IMR-90 (cell line): ENCODE results near the gene AGAP4.
"Not testable (repeated sequence)": the region's sequence is repeated elsewhere in the genome, so short reads cannot be mapped to it uniquely, and the experiment has no call there.

Experiments used
- FOS ChIP-seq: fragments of 150-350 bp; IDR thresholded peaks from 2 replicates; pipeline ENCODE4 v1.6.1; 2016; ENCODE audit warnings: low read depth, low read length
- MAFK ChIP-seq: IDR thresholded peaks from 2 replicates; pipeline ENCODE4 v1.6.1; 2012; ENCODE audit warnings: low read depth, low read length, improper control_type of control experiment
- POLR2A ChIP-seq: IDR thresholded peaks from 2 replicates; pipeline ENCODE4 v1.6.1; 2012; ENCODE audit warnings: mild to moderate bottlenecking, low read depth, low read length
- RAD21 ChIP-seq: IDR thresholded peaks from 2 replicates; pipeline ENCODE4 v1.6.1; 2012; ENCODE audit warnings: low read length, improper control_type of control experiment
- SMC3 ChIP-seq: fragments of 150-350 bp; IDR thresholded peaks from 2 replicates; pipeline ENCODE4 v1.6.1; 2016; ENCODE audit warnings: low read depth, mild to moderate bottlenecking, antibody characterized with exemption, low read length, moderate library complexity
- TF ChIP-seq, protein P1 (sequence below): conservative IDR thresholded peaks from 2 replicates; pipeline ENCODE4 v1.5.1; 2012; ENCODE audit warnings: mild to moderate bottlenecking, low read depth, low read length, improper control_type of control experiment
- TF ChIP-seq, protein P2 (sequence below): fragments of 150-350 bp; IDR thresholded peaks from 2 replicates; pipeline ENCODE4 v1.6.1; 2017; ENCODE audit warnings: mild to moderate bottlenecking, antibody characterized with exemption, low read length, low read depth

DNA sequence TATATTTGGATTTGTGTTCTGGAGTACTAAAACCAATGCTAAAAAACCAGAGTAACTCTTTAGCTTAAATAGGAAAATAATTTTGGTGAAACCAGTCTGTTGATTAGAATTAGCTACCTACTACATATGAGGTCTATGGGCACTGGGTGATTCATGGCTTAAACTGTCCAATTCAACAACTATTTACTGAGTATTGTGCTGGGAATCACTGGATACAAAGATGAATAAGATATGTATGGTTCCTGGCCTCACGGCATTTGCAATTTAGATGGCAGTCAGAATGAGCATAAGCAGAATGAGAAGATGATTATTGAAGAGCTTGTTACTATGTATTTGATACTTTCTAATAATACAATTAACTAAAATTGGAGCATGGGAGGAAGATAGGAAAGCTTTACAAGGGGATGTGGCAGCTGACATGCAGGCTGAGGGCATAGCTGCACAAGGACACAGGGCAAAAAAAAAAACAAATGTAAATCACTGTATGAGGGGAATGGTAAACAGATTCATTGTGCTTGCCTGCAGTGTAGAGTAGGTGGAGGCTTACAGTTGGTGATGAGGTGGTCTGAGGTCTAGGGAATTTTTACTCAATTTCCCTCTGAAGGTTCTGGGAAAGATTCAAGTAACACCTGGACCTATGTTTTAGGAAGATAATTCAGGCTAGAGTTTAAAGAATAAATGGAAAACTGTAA lies 42.4 kb upstream of the AGAP4 start:
- TF ChIP-seq, protein P1, sequence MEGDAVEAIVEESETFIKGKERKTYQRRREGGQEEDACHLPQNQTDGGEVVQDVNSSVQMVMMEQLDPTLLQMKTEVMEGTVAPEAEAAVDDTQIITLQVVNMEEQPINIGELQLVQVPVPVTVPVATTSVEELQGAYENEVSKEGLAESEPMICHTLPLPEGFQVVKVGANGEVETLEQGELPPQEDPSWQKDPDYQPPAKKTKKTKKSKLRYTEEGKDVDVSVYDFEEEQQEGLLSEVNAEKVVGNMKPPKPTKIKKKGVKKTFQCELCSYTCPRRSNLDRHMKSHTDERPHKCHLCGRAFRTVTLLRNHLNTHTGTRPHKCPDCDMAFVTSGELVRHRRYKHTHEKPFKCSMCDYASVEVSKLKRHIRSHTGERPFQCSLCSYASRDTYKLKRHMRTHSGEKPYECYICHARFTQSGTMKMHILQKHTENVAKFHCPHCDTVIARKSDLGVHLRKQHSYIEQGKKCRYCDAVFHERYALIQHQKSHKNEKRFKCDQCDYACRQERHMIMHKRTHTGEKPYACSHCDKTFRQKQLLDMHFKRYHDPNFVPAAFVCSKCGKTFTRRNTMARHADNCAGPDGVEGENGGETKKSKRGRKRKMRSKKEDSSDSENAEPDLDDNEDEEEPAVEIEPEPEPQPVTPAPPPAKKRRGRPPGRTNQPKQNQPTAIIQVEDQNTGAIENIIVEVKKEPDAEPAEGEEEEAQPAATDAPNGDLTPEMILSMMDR: not testable (repeated sequence)
- not testable (repeated sequence) for TF ChIP-seq SMC3, RAD21, POLR2A, FOS, MAFK
- TF ChIP-seq, protein P2, sequence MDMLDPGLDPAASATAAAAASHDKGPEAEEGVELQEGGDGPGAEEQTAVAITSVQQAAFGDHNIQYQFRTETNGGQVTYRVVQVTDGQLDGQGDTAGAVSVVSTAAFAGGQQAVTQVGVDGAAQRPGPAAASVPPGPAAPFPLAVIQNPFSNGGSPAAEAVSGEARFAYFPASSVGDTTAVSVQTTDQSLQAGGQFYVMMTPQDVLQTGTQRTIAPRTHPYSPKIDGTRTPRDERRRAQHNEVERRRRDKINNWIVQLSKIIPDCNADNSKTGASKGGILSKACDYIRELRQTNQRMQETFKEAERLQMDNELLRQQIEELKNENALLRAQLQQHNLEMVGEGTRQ: not testable (repeated sequence)
